ENCODE results near the gene PLPP3. TPM values are rescaled to one million over a fixed set of nuclear protein-coding genes. Genes with fewer than 3 reads are reported as not detected.

The PLPP3 gene
- total and polyA plus RNA-seq, 4 donors: 123 to 253 (median 176) TPM

- WGBS (ENCODE audit: insufficient coverage): 70% methylated on average over 4 of the region's 5 CpGs
- Histone ChIP-seq H3K9me3 (ENCODE audit: control insufficient read depth, insufficient read depth, low read length) (no peaks in the 10 kb centered on the region), H3K4me3 (ENCODE audit: low read depth, low read length) (no peak overlapping the region), H3K27ac (ENCODE audit: low read depth, low read length) (no peak overlapping the region), H3K27me3 (ENCODE audit: control insufficient read depth, insufficient read depth, low read length) (no peaks in the 10 kb centered on the region), H3K4me1 (ENCODE audit: control insufficient read depth, insufficient read depth, low read length) (peaks cover 10% of the 10 kb centered on the region), H3K36me3 (ENCODE audit: control insufficient read depth, insufficient read depth, low read length) (no peaks in the 10 kb centered on the region)
- DNase-seq (ENCODE audit: low read depth in 4 of 6, low spot score in 6 of 6): peak in 1 of 6 donors; percentile 47
Measured at GRCh38 chr1:56542651-56543050, 36.7 kb downstream of the PLPP3 start.

DNA sequence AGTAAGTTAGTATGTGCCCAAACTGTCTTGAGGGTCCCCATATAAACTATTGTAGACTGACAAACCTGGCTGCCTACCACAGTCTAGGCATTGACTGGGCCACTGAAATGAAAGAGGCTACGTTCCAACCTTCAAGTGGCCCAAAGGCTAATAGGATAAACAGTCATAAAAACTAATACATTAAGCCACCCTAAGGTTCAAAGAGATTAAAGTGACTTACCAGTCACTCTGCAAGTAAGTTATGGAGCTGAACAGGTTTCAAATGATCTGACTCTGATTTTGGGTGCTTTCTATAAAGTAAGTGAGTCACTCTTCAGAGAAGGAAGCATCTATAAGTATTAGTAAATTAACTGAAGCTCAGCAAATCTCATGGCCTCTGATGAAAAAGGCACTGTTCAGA, 38.0 kb downstream of the PLPP3 start:
- H3K4me3 ChIP-seq (ENCODE audit: low read depth, low read length): no peak overlapping the region
- no peaks in the 10 kb centered on the region for H3K9me3 ChIP-seq (ENCODE audit: control insufficient read depth, insufficient read depth, low read length)
- WGBS (ENCODE audit: insufficient coverage): no CpG with 5 or more reads among the region's 1 CpG
- no peaks in the 10 kb centered on the region for H3K27me3 ChIP-seq (ENCODE audit: control insufficient read depth, insufficient read depth, low read length)
- H3K4me1 ChIP-seq (ENCODE audit: control insufficient read depth, insufficient read depth, low read length): peaks cover 9% of the 10 kb centered on the region
- no peak overlapping the region for H3K27ac ChIP-seq (ENCODE audit: low read depth, low read length)
- no peaks in the 10 kb centered on the region for H3K36me3 ChIP-seq (ENCODE audit: control insufficient read depth, insufficient read depth, low read length)
- DNase-seq (ENCODE audit: low read depth in 4 of 6, low spot score in 6 of 6): no peak

DNA sequence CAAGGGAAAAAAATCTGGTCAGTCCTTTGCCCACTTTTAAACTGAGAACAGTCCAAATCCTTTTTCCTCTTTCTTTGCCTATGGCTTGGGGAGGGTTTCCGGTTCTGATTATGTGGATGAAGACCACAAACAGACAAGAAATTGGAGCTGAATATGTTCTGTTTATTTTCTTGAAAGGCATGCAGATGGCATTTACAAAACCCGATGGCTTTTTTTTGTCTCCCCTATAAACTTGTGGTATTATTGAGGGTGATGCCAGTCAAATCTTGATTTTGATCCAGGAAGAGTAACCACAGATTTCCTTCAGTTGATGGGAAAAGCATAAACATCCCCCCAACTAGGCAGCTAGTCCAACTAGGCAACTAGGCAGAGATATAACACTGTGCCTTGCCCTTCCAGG, 38.9 kb downstream of the PLPP3 start:
- WGBS (ENCODE audit: insufficient coverage): no CpG with 5 or more reads among the region's 2 CpGs
- Histone ChIP-seq H3K27ac (ENCODE audit: low read depth, low read length) (no peak overlapping the region), H3K9me3 (ENCODE audit: control insufficient read depth, insufficient read depth, low read length) (peaks cover 2% of the 10 kb centered on the region), H3K27me3 (ENCODE audit: control insufficient read depth, insufficient read depth, low read length) (no peaks in the 10 kb centered on the region), H3K4me1 (ENCODE audit: control insufficient read depth, insufficient read depth, low read length) (peaks cover 9% of the 10 kb centered on the region), H3K36me3 (ENCODE audit: control insufficient read depth, insufficient read depth, low read length) (no peaks in the 10 kb centered on the region), H3K4me3 (ENCODE audit: low read depth, low read length) (no peak overlapping the region)
- DNase-seq (ENCODE audit: low read depth in 4 of 6, low spot score in 6 of 6): no peak

- H3K9me3 ChIP-seq (ENCODE audit: control insufficient read depth, insufficient read depth, low read length): peaks cover 2% of the 10 kb centered on the region
- H3K4me1 ChIP-seq (ENCODE audit: control insufficient read depth, insufficient read depth, low read length): peaks cover 9% of the 10 kb centered on the region
- no peak overlapping the region for H3K4me3 ChIP-seq (ENCODE audit: low read depth, low read length)
- 34% methylated on average over 2 of the region's 2 CpGs for WGBS (ENCODE audit: insufficient coverage)
- no peaks in the 10 kb centered on the region for H3K36me3 ChIP-seq (ENCODE audit: control insufficient read depth, insufficient read depth, low read length)
- peak overlapping the region; percentile 18 for H3K27ac ChIP-seq (ENCODE audit: low read depth, low read length)
- H3K27me3 ChIP-seq (ENCODE audit: control insufficient read depth, insufficient read depth, low read length): no peaks in the 10 kb centered on the region
- DNase-seq (ENCODE audit: low read depth in 4 of 6, low spot score in 6 of 6): no peak
Measured at GRCh38 chr1:56539520-56539931, 39.8 kb downstream of the PLPP3 start.

DNA sequence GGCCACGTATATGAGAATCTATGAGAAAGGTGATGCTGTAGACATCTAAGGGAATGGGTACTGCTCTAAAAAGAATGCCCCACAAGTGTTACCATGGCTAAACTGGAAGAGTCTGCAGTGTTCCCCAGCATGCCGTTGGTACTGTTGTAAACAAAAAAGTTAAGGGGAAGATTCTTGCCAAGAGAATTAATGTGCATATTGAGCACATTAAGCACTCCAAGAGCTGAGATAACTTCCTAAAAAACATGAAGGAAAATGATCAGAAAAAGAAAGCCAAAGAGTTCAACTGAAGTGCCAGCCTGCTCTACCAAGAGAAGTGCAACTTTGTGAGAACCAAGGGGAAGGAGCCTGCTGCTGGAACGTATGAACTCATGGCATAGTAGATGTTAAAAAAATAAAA, 40.8 kb downstream of the PLPP3 start:
- H3K9me3 ChIP-seq (ENCODE audit: control insufficient read depth, insufficient read depth, low read length): peaks cover 2% of the 10 kb centered on the region
- H3K27me3 ChIP-seq (ENCODE audit: control insufficient read depth, insufficient read depth, low read length): no peaks in the 10 kb centered on the region
- no peaks in the 10 kb centered on the region for H3K36me3 ChIP-seq (ENCODE audit: control insufficient read depth, insufficient read depth, low read length)
- 29% methylated on average over 1 of the region's 3 CpGs for WGBS (ENCODE audit: insufficient coverage)
- DNase-seq (ENCODE audit: low read depth in 4 of 6, low spot score in 6 of 6): peak in 1 of 6 donors; percentile 56
- no peak overlapping the region for H3K4me3 ChIP-seq (ENCODE audit: low read depth, low read length)
- peaks cover 9% of the 10 kb centered on the region for H3K4me1 ChIP-seq (ENCODE audit: control insufficient read depth, insufficient read depth, low read length)
- H3K27ac ChIP-seq (ENCODE audit: low read depth, low read length): no peak overlapping the region

GRCh38 chr1:56537660-56538059, 41.7 kb downstream of the PLPP3 start:
- Histone ChIP-seq H3K9me3 (ENCODE audit: control insufficient read depth, insufficient read depth, low read length) (peaks cover 2% of the 10 kb centered on the region), H3K4me1 (ENCODE audit: control insufficient read depth, insufficient read depth, low read length) (peaks cover 9% of the 10 kb centered on the region), H3K27me3 (ENCODE audit: control insufficient read depth, insufficient read depth, low read length) (no peaks in the 10 kb centered on the region), H3K36me3 (ENCODE audit: control insufficient read depth, insufficient read depth, low read length) (peaks cover 2% of the 10 kb centered on the region), H3K27ac (ENCODE audit: low read depth, low read length) (no peak overlapping the region), H3K4me3 (ENCODE audit: low read depth, low read length) (no peak overlapping the region)
- DNase-seq (ENCODE audit: low read depth in 4 of 6, low spot score in 6 of 6): no peak
- whole genome bisulfite sequencing (ENCODE audit: insufficient coverage): no CpG with 5 or more reads among the region's 1 CpG

DNA sequence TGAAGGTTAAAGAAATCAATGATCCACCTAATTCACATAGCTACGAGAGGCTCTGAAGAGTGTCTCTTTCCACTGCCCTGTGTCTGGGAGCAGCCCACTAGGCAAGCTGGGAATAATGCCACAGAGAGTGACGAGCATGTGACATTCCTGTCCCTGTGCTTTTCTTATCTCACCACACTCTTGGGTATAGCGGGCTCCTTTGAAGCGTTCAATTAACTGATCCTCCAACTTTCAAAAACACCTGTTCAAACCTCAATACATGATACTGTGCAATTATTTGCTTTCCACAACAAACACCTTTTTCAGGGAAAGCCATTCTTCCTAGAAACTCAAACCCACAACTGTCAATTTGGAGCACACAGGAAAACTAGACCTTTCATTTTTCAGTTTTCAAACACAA, 43.4 kb downstream of the PLPP3 start:
- Histone ChIP-seq H3K9me3 (ENCODE audit: control insufficient read depth, insufficient read depth, low read length) (peaks cover 2% of the 10 kb centered on the region), H3K36me3 (ENCODE audit: control insufficient read depth, insufficient read depth, low read length) (peaks cover 3% of the 10 kb centered on the region), H3K4me3 (ENCODE audit: low read depth, low read length) (no peak overlapping the region), H3K27me3 (ENCODE audit: control insufficient read depth, insufficient read depth, low read length) (no peaks in the 10 kb centered on the region), H3K4me1 (ENCODE audit: control insufficient read depth, insufficient read depth, low read length) (peaks cover 9% of the 10 kb centered on the region), H3K27ac (ENCODE audit: low read depth, low read length) (no peak overlapping the region)
- peak in 1 of 6 donors; percentile 34 for DNase-seq (ENCODE audit: low read depth in 4 of 6, low spot score in 6 of 6)
- 62% methylated on average over 4 of the region's 4 CpGs for WGBS (ENCODE audit: insufficient coverage)

DNA sequence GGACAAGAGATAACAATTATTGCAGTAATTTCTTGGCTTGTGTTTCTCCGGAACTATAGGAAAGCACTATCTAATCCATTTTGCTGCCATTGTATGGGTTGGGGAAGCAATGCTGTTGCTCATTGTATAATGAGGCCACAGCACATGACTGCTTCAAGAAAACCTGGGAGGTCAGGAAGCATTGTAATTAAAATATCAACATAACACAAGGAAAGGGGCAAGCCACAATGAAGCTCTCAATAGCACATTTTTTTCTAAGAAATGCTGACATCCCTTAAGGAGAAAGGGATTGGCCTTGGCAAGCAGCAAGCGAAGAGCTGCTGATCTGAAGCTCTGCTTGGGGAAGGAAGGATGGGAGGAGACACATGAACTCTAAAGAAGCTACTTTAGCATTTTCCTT, 44.0 kb downstream of the PLPP3 start:
- no CpG with 5 or more reads among the region's 2 CpGs for WGBS (ENCODE audit: insufficient coverage)
- no peak overlapping the region for H3K4me3 ChIP-seq (ENCODE audit: low read depth, low read length)
- H3K4me1 ChIP-seq (ENCODE audit: control insufficient read depth, insufficient read depth, low read length): peaks cover 9% of the 10 kb centered on the region
- no peaks in the 10 kb centered on the region for H3K27me3 ChIP-seq (ENCODE audit: control insufficient read depth, insufficient read depth, low read length)
- H3K36me3 ChIP-seq (ENCODE audit: control insufficient read depth, insufficient read depth, low read length): peaks cover 3% of the 10 kb centered on the region
- DNase-seq (ENCODE audit: low read depth in 4 of 6, low spot score in 6 of 6): no peak
- no peak overlapping the region for H3K27ac ChIP-seq (ENCODE audit: low read depth, low read length)
- H3K9me3 ChIP-seq (ENCODE audit: control insufficient read depth, insufficient read depth, low read length): peaks cover 2% of the 10 kb centered on the region

DNA sequence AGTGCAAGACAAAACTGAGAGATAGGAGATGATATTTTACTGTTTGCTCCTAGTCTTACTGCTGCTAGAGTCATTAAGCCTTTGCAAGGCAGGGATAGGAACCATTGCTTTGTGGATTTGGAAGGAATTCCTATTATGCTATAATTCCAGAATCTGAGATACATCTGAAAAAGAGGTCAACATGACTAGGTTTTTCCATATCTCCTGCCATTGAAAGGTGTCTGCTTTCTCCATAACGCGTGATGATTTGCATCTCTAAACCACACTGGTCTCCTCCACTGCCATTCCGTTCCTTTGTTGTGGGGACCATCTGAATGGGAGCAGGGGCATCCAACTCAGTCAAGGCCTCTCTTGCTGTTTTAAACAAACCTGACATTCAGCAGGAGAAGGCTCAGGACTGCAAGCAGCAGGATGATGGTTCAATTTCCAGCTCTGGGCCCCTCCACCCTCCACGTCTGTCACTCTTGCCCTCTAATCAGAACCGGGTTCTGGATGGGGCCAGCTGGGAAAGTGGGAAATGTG, 45.2 kb downstream of the PLPP3 start:
- WGBS (ENCODE audit: insufficient coverage): 89% methylated on average over 3 of the region's 5 CpGs
- no peak overlapping the region for H3K27ac ChIP-seq (ENCODE audit: low read depth, low read length)
- H3K4me3 ChIP-seq (ENCODE audit: low read depth, low read length): no peak overlapping the region
- DNase-seq (ENCODE audit: low read depth in 4 of 6, low spot score in 6 of 6): no peak
- H3K27me3 ChIP-seq (ENCODE audit: control insufficient read depth, insufficient read depth, low read length): no peaks in the 10 kb centered on the region
- H3K4me1 ChIP-seq (ENCODE audit: control insufficient read depth, insufficient read depth, low read length): peaks cover 9% of the 10 kb centered on the region
- H3K36me3 ChIP-seq (ENCODE audit: control insufficient read depth, insufficient read depth, low read length): peaks cover 3% of the 10 kb centered on the region
- peaks cover 2% of the 10 kb centered on the region for H3K9me3 ChIP-seq (ENCODE audit: control insufficient read depth, insufficient read depth, low read length)

GRCh38 chr1:56533621-56534020, 45.7 kb downstream of the PLPP3 start:
- no peaks in the 10 kb centered on the region for H3K27me3 ChIP-seq (ENCODE audit: control insufficient read depth, insufficient read depth, low read length)
- peaks cover 9% of the 10 kb centered on the region for H3K4me1 ChIP-seq (ENCODE audit: control insufficient read depth, insufficient read depth, low read length)
- peaks cover 2% of the 10 kb centered on the region for H3K9me3 ChIP-seq (ENCODE audit: control insufficient read depth, insufficient read depth, low read length)
- H3K4me3 ChIP-seq (ENCODE audit: low read depth, low read length): no peak overlapping the region
- peaks cover 3% of the 10 kb centered on the region for H3K36me3 ChIP-seq (ENCODE audit: control insufficient read depth, insufficient read depth, low read length)
- WGBS (ENCODE audit: insufficient coverage): no CpG with 5 or more reads among the region's 4 CpGs
- H3K27ac ChIP-seq (ENCODE audit: low read depth, low read length): no peak overlapping the region
- no peak for DNase-seq (ENCODE audit: low read depth in 4 of 6, low spot score in 6 of 6)

All from spinal cord (tissue), 10 donors.